ENCODE measurements around the gene TMEM181.
"Not testable (repeated sequence)": the region's sequence is repeated elsewhere in the genome, so short reads cannot be mapped to it uniquely, and the experiment has no call there.

Gene TMEM181

GRCh38 chr6:158559895-158560835, at the start of gene TMEM181:
TMEM181 (plus strand) TSS chr6:158560091; CDS start chr6:158560225, 134 bp downstream.
- peak; percentile 73 for DNase-seq (ENCODE audit: low read depth)

- no peak for DNase-seq (ENCODE audit: low read depth)
Measured at GRCh38 chr6:158512809-158513208, 47.1 kb upstream of the TMEM181 start.

- no peak for DNase-seq (ENCODE audit: low read depth)
Measured at GRCh38 chr6:158514176-158514575, 45.7 kb upstream of the TMEM181 start.

GRCh38 chr6:158514991-158515390, 44.9 kb upstream of the TMEM181 start:
- no peak for DNase-seq (ENCODE audit: low read depth)

GRCh38 chr6:158516098-158516497, 43.8 kb upstream of the TMEM181 start:
- no peak for DNase-seq (ENCODE audit: low read depth)

- no peak for DNase-seq (ENCODE audit: low read depth)
Measured at GRCh38 chr6:158517038-158517437, 42.9 kb upstream of the TMEM181 start.

GRCh38 chr6:158517581-158517980, 42.3 kb upstream of the TMEM181 start:
- no peak for DNase-seq (ENCODE audit: low read depth)

GRCh38 chr6:158518191-158519127, 41.4 kb upstream of the TMEM181 start:
- DNase-seq (ENCODE audit: low read depth) = peak; percentile 72

- DNase-seq (ENCODE audit: low read depth) = no peak
Measured at GRCh38 chr6:158519300-158519699, 40.6 kb upstream of the TMEM181 start.

- no peak for DNase-seq (ENCODE audit: low read depth)
Measured at GRCh38 chr6:158519761-158520160, 40.1 kb upstream of the TMEM181 start.

GRCh38 chr6:158520975-158521374, 38.9 kb upstream of the TMEM181 start:
- DNase-seq (ENCODE audit: low read depth) = not testable (repeated sequence)

GRCh38 chr6:158521759-158522158, 38.1 kb upstream of the TMEM181 start:
- DNase-seq (ENCODE audit: low read depth) = no peak

GRCh38 chr6:158522616-158523015, 37.3 kb upstream of the TMEM181 start:
- no peak for DNase-seq (ENCODE audit: low read depth)

GRCh38 chr6:158524311-158524710, 35.6 kb upstream of the TMEM181 start:
- DNase-seq (ENCODE audit: low read depth) = no peak

GRCh38 chr6:158527858-158528257, 32.0 kb upstream of the TMEM181 start:
- DNase-seq (ENCODE audit: low read depth) = not testable (repeated sequence)

- no peak for DNase-seq (ENCODE audit: low read depth)
Measured at GRCh38 chr6:158528826-158529225, 31.1 kb upstream of the TMEM181 start.

GRCh38 chr6:158529629-158530028, 30.3 kb upstream of the TMEM181 start:
- DNase-seq (ENCODE audit: low read depth) = no peak

GRCh38 chr6:158531566-158531965, 28.3 kb upstream of the TMEM181 start:
- no peak for DNase-seq (ENCODE audit: low read depth)

GRCh38 chr6:158531970-158532369, 27.9 kb upstream of the TMEM181 start:
- no peak for DNase-seq (ENCODE audit: low read depth)

- DNase-seq (ENCODE audit: low read depth) = peak; percentile 71
Measured at GRCh38 chr6:158536084-158536890, 23.6 kb upstream of the TMEM181 start.

- DNase-seq (ENCODE audit: low read depth) = peak; percentile 10
Measured at GRCh38 chr6:158536891-158537798, 22.7 kb upstream of the TMEM181 start.
